Smooth muscle cell (in vitro differentiated cells): ENCODE data around the gene ZDHHC14. TPM values are rescaled to one million over a fixed set of nuclear protein-coding genes. Genes with fewer than 3 reads are reported as not detected.

ENCODE experiments used
- DNase-seq: peaks from one replicate; lab custom pipeline; 2025; ENCODE audit not compliant: unreplicated experiment; lab: John Stamatoyannopoulos, UW
- H2AFZ ChIP-seq: fragments of 200-600 bp; sonication (generic); 2 replicates; pipeline ENCODE4 v1.6.0; 2016; ENCODE audit warnings: antibody characterized with exemption, low read depth, mild to moderate bottlenecking
- H3F3A ChIP-seq: fragments of 200-600 bp; sonication (generic); 2 replicates; pipeline ENCODE4 v1.6.0; 2017; ENCODE audit warnings: antibody characterized with exemption, low read depth
- H3K27ac ChIP-seq: fragments of 200-600 bp; sonication (generic); 2 replicates; pipeline ENCODE4 v1.5.1; 2016; ENCODE audit warnings: low read depth, mild to moderate bottlenecking
- H3K27me3 ChIP-seq: fragments of 200-600 bp; sonication (generic); 2 replicates; pipeline ENCODE4 v1.6.1; 2016; ENCODE audit warnings: low read depth, mild to moderate bottlenecking
- H3K36me3 ChIP-seq: fragments of 200-600 bp; sonication (generic); 2 replicates; pipeline ENCODE4 v1.5.1; 2016; ENCODE audit warnings: low read depth
- H3K4me1 ChIP-seq: fragments of 200-600 bp; sonication (generic); 2 replicates; pipeline ENCODE4 v1.5.1; 2016; ENCODE audit warnings: low read depth
- H3K4me2 ChIP-seq: fragments of 200-600 bp; sonication (generic); 2 replicates; pipeline ENCODE4 v1.6.0; 2016; ENCODE audit warnings: mild to moderate bottlenecking
- H3K4me3 ChIP-seq: fragments of 200-600 bp; sonication (generic); 2 replicates; pipeline ENCODE4 v1.5.1; 2016; ENCODE audit warnings: mild to moderate bottlenecking
- H3K79me2 ChIP-seq: fragments of 200-600 bp; sonication (generic); 2 replicates; pipeline ENCODE4 v1.6.0; 2016; ENCODE audit warnings: low read depth, mild to moderate bottlenecking
- H3K9ac ChIP-seq: fragments of 200-600 bp; sonication (generic); 2 replicates; pipeline ENCODE4 v1.6.0; 2016; ENCODE audit warnings: low read depth
- H3K9me3 ChIP-seq: fragments of 200-600 bp; sonication (generic); replicated peaks from 2 replicates; pipeline ENCODE4 v1.5.1; 2016; ENCODE audit warnings: low read depth
- H4K20me1 ChIP-seq: fragments of 200-600 bp; sonication (generic); 2 replicates; pipeline ENCODE4 v1.6.0; 2016; ENCODE audit warnings: low read depth
- CTCF ChIP-seq: fragments of 200-600 bp; sonication (generic); IDR thresholded peaks from 2 replicates; pipeline ENCODE4 v1.5.1; 2017; ENCODE audit warnings: borderline replicate concordance, mild to moderate bottlenecking, antibody characterized with exemption; ENCODE audit not compliant: insufficient read depth, poor library complexity, severe bottlenecking
- WGBS: methylation state at CpG from one replicate; pipeline ENCODE4 v1.1.7; 2016; ENCODE audit warnings: low lambda C conversion rate; 5-methylcytosine and 5-hydroxymethylcytosine counted together
- polyA plus RNA-seq: library from polyadenylated mRNA; unstranded; fragments of >200 nt; fragmentation: Nextera tagmentation; extraction: Ambion mirVana; gene quantifications from 2 replicates; pipeline ENCODE4 v1.2.1, GENCODE V29; 2016
- total RNA-seq: library from RNA; depleted of rRNA; stranded (reverse); fragments of >200 nt; gene quantifications from 2 replicates; pipeline ENCODE4 v1.2.3, GENCODE V29; 2014

The ZDHHC14 gene
- total and polyA plus RNA-seq, 2 experiments from 2014 or later = 1.3 to 1.6 TPM

DNA sequence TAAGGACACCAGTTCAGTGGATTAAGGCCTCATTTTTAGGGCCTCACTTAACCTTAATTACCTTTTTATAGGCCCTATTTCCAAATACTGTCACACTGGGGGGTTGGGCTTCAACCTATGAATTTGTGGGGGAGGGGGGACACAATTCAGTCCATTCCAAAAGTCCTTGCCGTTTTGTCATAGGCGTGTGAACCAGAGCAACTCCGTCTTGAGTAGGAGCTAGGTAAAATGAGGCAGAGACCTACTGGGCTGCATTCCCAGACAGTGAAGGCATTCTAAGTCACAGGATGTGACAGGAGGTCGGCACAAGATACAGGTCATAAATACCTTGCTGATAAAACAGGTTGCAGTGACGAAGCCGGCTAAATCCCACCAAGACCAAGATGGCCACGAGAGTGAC is 328.6 kb downstream of the ZDHHC14 start:
- no peaks in the 10 kb centered on the region for H3K79me2 ChIP-seq
- no peaks in the 10 kb centered on the region for H3K4me1 ChIP-seq
- H4K20me1 ChIP-seq = no peaks in the 10 kb centered on the region
- H3K9ac ChIP-seq = no peak overlapping the region
- no peak overlapping the region for H3K27ac ChIP-seq
- H3K27me3 ChIP-seq = no peaks in the 10 kb centered on the region
- H3K4me3 ChIP-seq = no peak overlapping the region
- no peaks in the 10 kb centered on the region for H3K36me3 ChIP-seq
- no peak overlapping the region for H3K4me2 ChIP-seq
- no peak for DNase-seq
- 61% methylated on average over 7 of the region's 7 CpGs for WGBS
- H3K9me3 ChIP-seq = no peaks in the 10 kb centered on the region
- H2AFZ ChIP-seq = no peak overlapping the region
- H3F3A ChIP-seq = no peaks in the 10 kb centered on the region
- no peak for TF ChIP-seq CTCF

GRCh38 chr6:157710604-157711003 is 329.6 kb downstream of the ZDHHC14 start:
- no peaks in the 10 kb centered on the region for H3K9me3 ChIP-seq
- no peaks in the 10 kb centered on the region for H3K27me3 ChIP-seq
- DNase-seq = no peak

GRCh38 chr6:157711060-157711459 is 330.1 kb downstream of the ZDHHC14 start:
- H4K20me1 ChIP-seq = no peaks in the 10 kb centered on the region
- WGBS = 95% methylated on average over 8 of the region's 8 CpGs
- no peak for DNase-seq

More at GRCh38 chr6:157710604-157711003, 329.6 kb downstream of the ZDHHC14 start:
- Histone ChIP-seq H3K4me3 (no peak overlapping the region), H3F3A (no peaks in the 10 kb centered on the region), H3K4me2 (no peak overlapping the region), H3K79me2 (no peaks in the 10 kb centered on the region), H3K36me3 (no peaks in the 10 kb centered on the region), H2AFZ (no peak overlapping the region), H3K9ac (no peak overlapping the region), H3K27ac (no peak overlapping the region), H3K4me1 (peaks cover 6% of the 10 kb centered on the region), H4K20me1 (no peaks in the 10 kb centered on the region)
- 81% methylated on average over 7 of the region's 7 CpGs for WGBS
- TF ChIP-seq CTCF = no peak

More at GRCh38 chr6:157711060-157711459, 330.1 kb downstream of the ZDHHC14 start:
- Histone ChIP-seq H2AFZ (no peak overlapping the region), H3K36me3 (no peaks in the 10 kb centered on the region), H3K4me3 (no peak overlapping the region), H3K4me2 (no peak overlapping the region), H3K27me3 (no peaks in the 10 kb centered on the region), H3K9ac (no peak overlapping the region), H3K79me2 (no peaks in the 10 kb centered on the region), H3F3A (no peaks in the 10 kb centered on the region), H3K9me3 (no peaks in the 10 kb centered on the region), H3K27ac (no peak overlapping the region), H3K4me1 (peaks cover 10% of the 10 kb centered on the region)
- no peak for TF ChIP-seq CTCF
